Fibroblast of lung (primary cell): ENCODE results near the gene SGTA.

Source experiments
- CTCF ChIP-seq, 2 donors: IDR thresholded peaks in 1 of 2; conservative IDR thresholded peaks in 1 of 2; 1 replicate in 1 of 2; 2 replicates in 1 of 2; pipeline ENCODE4 v1.5.1; 2011 to 2012; ENCODE audit warnings: low read length in 2 of 2, control low read depth in 1 of 2, inconsistent platforms in 1 of 2, low read depth in 1 of 2, mild to moderate bottlenecking in 1 of 2
- EZH2 ChIP-seq: IDR thresholded peaks from 2 replicates; pipeline ENCODE4 v1.5.1; 2012; ENCODE audit warnings: low read length, control low read depth, mild to moderate bottlenecking; ENCODE audit errors: missing control alignments

- TF ChIP-seq CTCF (conservative IDR thresholded peaks at IDR 0.05 in 1 of 2, IDR thresholded peaks at IDR 0.05 in 1 of 2; ENCODE audit: low read depth in 1 of 2, low read length in 2 of 2), result no peak
- no peak for TF ChIP-seq EZH2
These were observed 8.9 kb downstream of the SGTA start for GRCh38 chr19:2774083-2774679.
